ENCODE measurements around the gene MAPK8IP3.

Gene MAPK8IP3

DNA sequence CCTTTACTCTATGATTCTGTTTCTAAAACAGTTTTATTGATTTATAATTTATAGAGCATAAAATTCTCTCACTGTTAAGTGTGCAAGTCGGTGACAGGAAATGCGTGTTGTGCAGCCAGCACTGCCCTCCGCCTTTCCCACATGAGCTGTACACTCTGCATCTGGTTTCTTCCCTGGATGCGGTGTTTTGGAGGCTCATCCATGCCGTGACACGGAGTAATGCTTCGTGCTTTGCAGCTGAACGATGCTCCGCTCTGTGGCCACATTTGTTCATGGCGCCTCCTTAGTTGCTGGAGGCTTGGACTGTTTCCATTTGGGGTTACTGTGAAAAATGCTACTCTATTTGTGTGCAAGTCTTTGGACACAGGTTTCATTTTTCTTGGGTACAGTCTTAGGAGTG lies 94.7 kb downstream of the MAPK8IP3 start:
- POLR2A ChIA-PET: no interaction called here
- Histone ChIP-seq H3K9me3 (ENCODE audit: control extremely low read depth in 1 of 5, control insufficient read depth in 4 of 5, insufficient read depth in 2 of 5, low read depth in 1 of 5, low read length in 4 of 5) (peaks cover 0 to 11% (median 4%) of the 10 kb centered on the region in 5 experiments), H3K36me3 (ENCODE audit: control insufficient read depth in 4 of 4, insufficient read depth in 4 of 4, low read length in 3 of 4) (peaks cover 0 to 2% (median under 1%) of the 10 kb centered on the region in 4 experiments), H3K4me3 (ENCODE audit: control insufficient read depth in 1 of 7, extremely low read depth in 1 of 7, insufficient read depth in 4 of 7, low read depth in 2 of 7, low read length in 6 of 7) (no peak overlapping the region), H3K4me1 (ENCODE audit: control extremely low read depth in 1 of 4, control insufficient read depth in 4 of 4, insufficient read depth in 4 of 4, low read length in 3 of 4) (no peaks in the 10 kb centered on the region), H3K27ac (ENCODE audit: insufficient read depth in 1 of 2, low read depth in 1 of 2, low read length in 2 of 2, poor library complexity in 1 of 2, severe bottlenecking in 2 of 2) (no peak overlapping the region), H3K27me3 (replicated peaks in 2 of 5; ENCODE audit: control insufficient read depth in 4 of 5, insufficient read depth in 5 of 5, low read length in 4 of 5) (no peaks in the 10 kb centered on the region)
- CTCF ChIA-PET: no interaction called here
- 87% methylated on average over 10 of the region's 10 CpGs for WGBS (ENCODE audit: insufficient coverage)
- DNase-seq: no peak

DNA sequence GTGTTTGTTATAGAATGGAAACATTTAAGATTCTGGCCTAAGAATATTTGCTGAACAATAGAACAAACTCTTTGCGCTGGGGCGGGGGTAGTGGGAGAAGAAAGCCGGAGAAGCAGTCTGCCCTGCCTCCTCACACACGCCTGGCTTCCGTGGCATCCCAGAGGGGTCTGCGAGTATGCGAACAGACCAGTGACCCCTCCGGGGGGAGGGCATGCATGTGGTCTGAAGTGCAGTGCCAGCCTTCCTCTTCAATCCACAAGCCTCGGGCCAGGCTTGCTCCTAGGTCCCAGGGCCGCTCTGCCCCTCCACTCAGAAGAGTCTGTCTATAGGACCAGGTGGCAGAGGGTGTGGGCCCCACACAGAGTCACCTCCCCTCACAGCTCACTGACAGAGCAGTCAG lies 101.6 kb downstream of the MAPK8IP3 start:
- Histone ChIP-seq H3K9me3 (ENCODE audit: control extremely low read depth in 1 of 5, control insufficient read depth in 4 of 5, insufficient read depth in 2 of 5, low read depth in 1 of 5, low read length in 4 of 5) (no peaks in the 10 kb centered on the region), H3K4me3 (ENCODE audit: control insufficient read depth in 1 of 7, extremely low read depth in 1 of 7, insufficient read depth in 4 of 7, low read depth in 2 of 7, low read length in 6 of 7) (no peak overlapping the region), H3K27me3 (replicated peaks in 2 of 5; ENCODE audit: control insufficient read depth in 4 of 5, insufficient read depth in 5 of 5, low read length in 4 of 5) (no peaks in the 10 kb centered on the region), H3K4me1 (ENCODE audit: control extremely low read depth in 1 of 4, control insufficient read depth in 4 of 4, insufficient read depth in 4 of 4, low read length in 3 of 4) (peaks cover 0 to under 1% (median 0%) of the 10 kb centered on the region in 4 experiments), H3K27ac (ENCODE audit: insufficient read depth in 1 of 2, low read depth in 1 of 2, low read length in 2 of 2, poor library complexity in 1 of 2, severe bottlenecking in 2 of 2) (no peak overlapping the region), H3K36me3 (ENCODE audit: control insufficient read depth in 4 of 4, insufficient read depth in 4 of 4, low read length in 3 of 4) (peaks cover 2 to 34% (median 22%) of the 10 kb centered on the region in 4 experiments)
- 82% methylated on average over 7 of the region's 10 CpGs for WGBS (ENCODE audit: insufficient coverage)
- ChIA-PET CTCF (no interaction called here), POLR2A (no interaction called here)
- no peak for DNase-seq

DNA sequence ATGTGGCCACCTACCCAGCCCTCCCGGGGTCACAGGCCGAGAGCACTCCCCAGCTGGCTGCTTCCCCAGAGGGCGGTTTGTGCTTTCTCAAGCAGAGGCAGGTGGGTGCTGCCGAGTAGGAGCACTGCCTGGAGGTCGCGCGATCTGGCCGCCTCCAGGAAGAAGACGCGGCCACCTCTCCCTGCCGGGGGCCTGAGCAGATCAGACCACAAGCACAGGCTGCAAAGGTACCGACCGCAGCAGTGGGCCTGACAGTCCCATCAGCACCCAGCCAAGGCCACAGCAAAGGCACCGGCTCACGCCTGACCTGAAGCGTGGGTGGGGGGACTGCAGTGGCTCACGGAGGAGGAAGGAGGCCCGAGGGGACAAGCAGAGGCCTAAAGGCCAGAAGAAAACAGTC lies 102.7 kb downstream of the MAPK8IP3 start:
- H3K4me3 ChIP-seq (ENCODE audit: control insufficient read depth in 1 of 7, extremely low read depth in 1 of 7, insufficient read depth in 4 of 7, low read depth in 2 of 7, low read length in 6 of 7): no peak overlapping the region
- no peak for DNase-seq
- ChIA-PET CTCF (no interaction called here), POLR2A (no interaction called here)
- no peak overlapping the region for H3K27ac ChIP-seq (ENCODE audit: insufficient read depth in 1 of 2, low read depth in 1 of 2, low read length in 2 of 2, poor library complexity in 1 of 2, severe bottlenecking in 2 of 2)
- H3K36me3 ChIP-seq (ENCODE audit: control insufficient read depth in 4 of 4, insufficient read depth in 4 of 4, low read length in 3 of 4): peaks cover 4 to 40% (median 25%) of the 10 kb centered on the region in 4 experiments
- H3K9me3 ChIP-seq (ENCODE audit: control extremely low read depth in 1 of 5, control insufficient read depth in 4 of 5, insufficient read depth in 2 of 5, low read depth in 1 of 5, low read length in 4 of 5): no peaks in the 10 kb centered on the region
- no peaks in the 10 kb centered on the region for H3K27me3 ChIP-seq (replicated peaks in 2 of 5; ENCODE audit: control insufficient read depth in 4 of 5, insufficient read depth in 5 of 5, low read length in 4 of 5)
- 86% methylated on average over 16 of the region's 18 CpGs for WGBS (ENCODE audit: insufficient coverage)
- peaks cover 0 to 4% (median 3%) of the 10 kb centered on the region in 4 experiments for H3K4me1 ChIP-seq (ENCODE audit: control extremely low read depth in 1 of 4, control insufficient read depth in 4 of 4, insufficient read depth in 4 of 4, low read length in 3 of 4)

DNA sequence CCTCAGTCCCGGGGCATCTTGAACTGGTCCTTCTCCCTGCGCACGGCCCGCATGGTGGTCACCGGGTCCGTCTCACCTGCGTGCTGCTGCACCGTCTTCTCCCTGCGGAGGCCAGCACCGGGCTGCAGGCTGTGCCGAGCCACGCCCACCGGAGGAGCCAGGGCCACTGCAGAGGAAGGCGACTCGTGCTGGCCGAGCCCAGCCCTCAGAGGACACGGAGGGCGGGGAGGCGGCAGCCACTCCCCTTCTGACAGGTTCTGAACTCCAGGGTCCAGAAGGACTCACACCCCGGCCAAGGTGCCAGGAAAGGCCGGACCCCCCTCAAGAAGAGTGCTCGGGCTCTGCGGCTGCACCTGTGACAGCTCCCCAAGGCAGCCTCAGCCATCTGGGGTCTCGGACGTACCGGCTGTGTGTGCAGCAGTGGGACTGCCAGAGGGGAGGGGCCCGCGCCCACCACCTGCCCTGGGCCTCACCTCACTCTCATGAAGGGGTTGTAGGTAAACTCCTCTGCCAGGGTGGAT lies 103.3 kb downstream of the MAPK8IP3 start:
- no peak overlapping the region for H3K4me3 ChIP-seq (ENCODE audit: control insufficient read depth in 1 of 7, extremely low read depth in 1 of 7, insufficient read depth in 4 of 7, low read depth in 2 of 7, low read length in 6 of 7)
- no peak for DNase-seq
- no peak overlapping the region for H3K27ac ChIP-seq (ENCODE audit: insufficient read depth in 1 of 2, low read depth in 1 of 2, low read length in 2 of 2, poor library complexity in 1 of 2, severe bottlenecking in 2 of 2)
- H3K9me3 ChIP-seq (ENCODE audit: control extremely low read depth in 1 of 5, control insufficient read depth in 4 of 5, insufficient read depth in 2 of 5, low read depth in 1 of 5, low read length in 4 of 5): no peaks in the 10 kb centered on the region
- no peaks in the 10 kb centered on the region for H3K27me3 ChIP-seq (replicated peaks in 2 of 5; ENCODE audit: control insufficient read depth in 4 of 5, insufficient read depth in 5 of 5, low read length in 4 of 5)
- peaks cover 0 to 4% (median 3%) of the 10 kb centered on the region in 4 experiments for H3K4me1 ChIP-seq (ENCODE audit: control extremely low read depth in 1 of 4, control insufficient read depth in 4 of 4, insufficient read depth in 4 of 4, low read length in 3 of 4)
- POLR2A ChIA-PET: no interaction called here
- CTCF ChIA-PET: no interaction called here
- H3K36me3 ChIP-seq (ENCODE audit: control insufficient read depth in 4 of 4, insufficient read depth in 4 of 4, low read length in 3 of 4): peaks cover 4 to 41% (median 26%) of the 10 kb centered on the region in 4 experiments
- WGBS (ENCODE audit: insufficient coverage): 89% methylated on average over 22 of the region's 28 CpGs

DNA sequence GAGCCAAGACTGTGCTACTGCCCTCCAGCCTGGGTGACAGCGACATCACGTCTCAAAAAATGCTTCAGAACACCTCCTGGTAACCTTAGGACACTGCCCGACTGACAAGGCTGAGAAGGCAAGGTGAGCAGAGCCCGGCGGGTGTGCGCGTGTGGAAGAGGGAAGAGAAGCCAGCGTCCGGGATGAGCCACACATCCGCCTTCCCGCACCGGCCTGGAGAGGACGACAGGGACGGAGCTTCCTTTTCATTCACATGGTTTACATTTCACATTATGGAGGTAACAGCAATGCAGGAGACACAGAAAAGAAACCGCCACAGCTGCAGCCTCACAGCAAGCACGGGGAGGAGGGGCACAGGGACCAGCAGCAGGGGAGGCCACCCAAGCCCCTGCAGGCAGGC lies 104.1 kb downstream of the MAPK8IP3 start:
- Histone ChIP-seq H3K4me3 (ENCODE audit: control insufficient read depth in 1 of 7, extremely low read depth in 1 of 7, insufficient read depth in 4 of 7, low read depth in 2 of 7, low read length in 6 of 7) (no peak overlapping the region), H3K36me3 (ENCODE audit: control insufficient read depth in 4 of 4, insufficient read depth in 4 of 4, low read length in 3 of 4) (peaks cover 4 to 44% (median 25%) of the 10 kb centered on the region in 4 experiments), H3K27ac (ENCODE audit: insufficient read depth in 1 of 2, low read depth in 1 of 2, low read length in 2 of 2, poor library complexity in 1 of 2, severe bottlenecking in 2 of 2) (no peak overlapping the region), H3K27me3 (replicated peaks in 2 of 5; ENCODE audit: control insufficient read depth in 4 of 5, insufficient read depth in 5 of 5, low read length in 4 of 5) (no peaks in the 10 kb centered on the region), H3K9me3 (ENCODE audit: control extremely low read depth in 1 of 5, control insufficient read depth in 4 of 5, insufficient read depth in 2 of 5, low read depth in 1 of 5, low read length in 4 of 5) (no peaks in the 10 kb centered on the region), H3K4me1 (ENCODE audit: control extremely low read depth in 1 of 4, control insufficient read depth in 4 of 4, insufficient read depth in 4 of 4, low read length in 3 of 4) (peaks cover 0 to 4% (median 3%) of the 10 kb centered on the region in 4 experiments)
- no peak for DNase-seq
- POLR2A ChIA-PET: no interaction called here
- WGBS (ENCODE audit: insufficient coverage): 100% methylated on average over 8 of the region's 16 CpGs
- CTCF ChIA-PET: interaction anchor here (0.6 to 1.6 kb wide), 3 partner anchors 17 to 1045 kb away, joined by 3 to 5 read pairs (median 3); partner anchors contain the start of genes FAHD1 and HAGH

DNA sequence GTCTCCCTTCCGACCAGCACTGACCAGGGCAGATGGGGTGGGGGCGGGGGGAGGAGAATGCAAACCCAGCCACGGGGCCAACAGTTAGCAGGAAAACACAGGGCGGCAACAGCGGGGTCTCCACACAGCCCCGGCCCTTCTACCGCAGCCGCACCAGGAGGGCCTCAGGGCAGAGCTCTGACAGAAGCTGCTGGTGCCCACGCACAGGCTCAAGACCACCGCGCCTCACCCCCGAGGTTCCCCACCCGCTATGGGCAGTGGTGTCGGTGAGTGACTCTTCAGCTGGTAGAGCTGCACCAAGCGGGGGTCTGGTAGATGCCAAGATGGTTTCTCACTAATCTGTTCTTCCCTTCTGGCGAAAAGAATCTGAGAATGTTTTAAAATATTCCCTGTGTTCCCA lies 104.5 kb downstream of the MAPK8IP3 start:
- no peak for DNase-seq
- H3K9me3 ChIP-seq (ENCODE audit: control extremely low read depth in 1 of 5, control insufficient read depth in 4 of 5, insufficient read depth in 2 of 5, low read depth in 1 of 5, low read length in 4 of 5): no peaks in the 10 kb centered on the region
- H3K4me1 ChIP-seq (ENCODE audit: control extremely low read depth in 1 of 4, control insufficient read depth in 4 of 4, insufficient read depth in 4 of 4, low read length in 3 of 4): peaks cover 0 to 4% (median 3%) of the 10 kb centered on the region in 4 experiments
- no peak overlapping the region for H3K4me3 ChIP-seq (ENCODE audit: control insufficient read depth in 1 of 7, extremely low read depth in 1 of 7, insufficient read depth in 4 of 7, low read depth in 2 of 7, low read length in 6 of 7)
- H3K27ac ChIP-seq (ENCODE audit: insufficient read depth in 1 of 2, low read depth in 1 of 2, low read length in 2 of 2, poor library complexity in 1 of 2, severe bottlenecking in 2 of 2): no peak overlapping the region
- no peaks in the 10 kb centered on the region for H3K27me3 ChIP-seq (replicated peaks in 2 of 5; ENCODE audit: control insufficient read depth in 4 of 5, insufficient read depth in 5 of 5, low read length in 4 of 5)
- POLR2A ChIA-PET: no interaction called here
- over 99% methylated on average over 13 of the region's 16 CpGs for WGBS (ENCODE audit: insufficient coverage)
- peaks cover 4 to 48% (median 28%) of the 10 kb centered on the region in 4 experiments for H3K36me3 ChIP-seq (ENCODE audit: control insufficient read depth in 4 of 4, insufficient read depth in 4 of 4, low read length in 3 of 4)
- CTCF ChIA-PET: interaction anchor here (0.6 to 1.6 kb wide), 3 partner anchors 17 to 1044 kb away, joined by 3 to 5 read pairs (median 3); partner anchors contain the start of genes FAHD1 and HAGH

DNA sequence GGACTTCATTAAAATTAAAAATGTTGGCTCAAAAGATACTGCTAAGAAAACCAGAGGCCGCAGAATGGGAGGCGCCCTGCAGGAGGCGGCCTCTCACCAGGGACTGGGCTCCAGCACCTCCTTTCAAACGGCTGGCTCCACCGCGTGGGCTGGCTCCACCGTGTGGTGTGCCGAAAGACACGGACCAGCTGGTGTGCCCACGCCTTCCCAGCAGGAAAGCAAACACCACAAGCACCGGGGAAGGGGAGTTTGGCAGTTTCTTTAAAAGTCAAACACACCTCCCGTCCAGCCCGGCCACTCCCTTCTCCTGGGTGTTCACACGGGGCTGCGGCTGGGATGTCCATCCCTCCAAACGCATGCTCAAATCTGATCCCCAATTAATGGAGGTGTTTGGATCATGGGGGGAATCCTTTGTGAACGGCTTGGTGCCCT lies 106.8 kb downstream of the MAPK8IP3 start:
- no peak overlapping the region for H3K4me3 ChIP-seq (ENCODE audit: control insufficient read depth in 1 of 7, extremely low read depth in 1 of 7, insufficient read depth in 4 of 7, low read depth in 2 of 7, low read length in 6 of 7)
- no peaks in the 10 kb centered on the region for H3K9me3 ChIP-seq (ENCODE audit: control extremely low read depth in 1 of 5, control insufficient read depth in 4 of 5, insufficient read depth in 2 of 5, low read depth in 1 of 5, low read length in 4 of 5)
- no peaks in the 10 kb centered on the region for H3K27me3 ChIP-seq (replicated peaks in 2 of 5; ENCODE audit: control insufficient read depth in 4 of 5, insufficient read depth in 5 of 5, low read length in 4 of 5)
- 33% methylated on average over 8 of the region's 17 CpGs for WGBS (ENCODE audit: insufficient coverage)
- DNase-seq: peak; percentile 75 to 87 (median 82)
- peaks cover 0 to 4% (median 3%) of the 10 kb centered on the region in 4 experiments for H3K4me1 ChIP-seq (ENCODE audit: control extremely low read depth in 1 of 4, control insufficient read depth in 4 of 4, insufficient read depth in 4 of 4, low read length in 3 of 4)
- H3K27ac ChIP-seq (ENCODE audit: insufficient read depth in 1 of 2, low read depth in 1 of 2, low read length in 2 of 2, poor library complexity in 1 of 2, severe bottlenecking in 2 of 2): no peak overlapping the region
- ChIA-PET CTCF (interaction anchor here (1.0 to 3.2 kb wide), 6 partner anchors 11 to 39 kb away, joined by 3 to 10 read pairs (median 8); partner anchors contain the start of genes EME2, FAHD1, HAGH and MRPS34), POLR2A (interaction anchor here (1.4 kb wide), 1 partner anchor 40 kb away, joined by 4 read pairs; the partner anchor contains the start of genes EME2 and MRPS34)
- H3K36me3 ChIP-seq (ENCODE audit: control insufficient read depth in 4 of 4, insufficient read depth in 4 of 4, low read length in 3 of 4): peaks cover 9 to 55% (median 35%) of the 10 kb centered on the region in 4 experiments
